Activated naive CD4-positive, alpha-beta T cell (primary cell): ENCODE data around the gene CCDC27.
"Not testable (repeated sequence)": the region's sequence is repeated elsewhere in the genome, so short reads cannot be mapped to it uniquely, and the experiment has no call there.

Experiments used
- DNase-seq, 4 experiments: peaks; one replicate each; lab custom pipeline; 2025; lab: John Stamatoyannopoulos, UW

Gene CCDC27

GRCh38 chr1:3796215-3797061, 44.2 kb downstream of the CCDC27 start, which contains the start of gene LRRC47:
Gene LRRC47, minus strand, starts transcription at chr1:3796498. Its CDS starts 22 bp downstream, at chr1:3796476.
- DNase-seq: peak; percentile 84 to 92 (median 84)

GRCh38 chr1:3799976-3800685, 47.9 kb downstream of the CCDC27 start:
- DNase-seq: no peak

GRCh38 chr1:3800795-3801194, 48.5 kb downstream of the CCDC27 start:
- not testable (repeated sequence) for DNase-seq

GRCh38 chr1:3803905-3804626, 51.8 kb downstream of the CCDC27 start:
- no peak for DNase-seq

GRCh38 chr1:3804627-3804944, 52.3 kb downstream of the CCDC27 start:
- DNase-seq: not testable (repeated sequence)

- DNase-seq: no peak
Measured at GRCh38 chr1:3805038-3805437, 52.8 kb downstream of the CCDC27 start.

GRCh38 chr1:3807769-3808168, 55.5 kb downstream of the CCDC27 start:
- no peak for DNase-seq

GRCh38 chr1:3809680-3810079, 57.4 kb downstream of the CCDC27 start:
- no peak for DNase-seq

GRCh38 chr1:3810149-3810761, 58.0 kb downstream of the CCDC27 start:
- DNase-seq: not testable (repeated sequence)

GRCh38 chr1:3811595-3811911, 59.3 kb downstream of the CCDC27 start:
- no peak for DNase-seq

- no peak for DNase-seq
Measured at GRCh38 chr1:3814065-3814464, 61.8 kb downstream of the CCDC27 start.

- DNase-seq: no peak
Measured at GRCh38 chr1:3814771-3815561, 62.7 kb downstream of the CCDC27 start.

- no peak for DNase-seq
Measured at GRCh38 chr1:3816331-3817137, 64.3 kb downstream of the CCDC27 start.

GRCh38 chr1:3817138-3817740, 65.0 kb downstream of the CCDC27 start:
- no peak for DNase-seq

- DNase-seq: no peak
Measured at GRCh38 chr1:3817821-3818597, 65.8 kb downstream of the CCDC27 start.

- no peak for DNase-seq
Measured at GRCh38 chr1:3819771-3820200, 67.5 kb downstream of the CCDC27 start.

- DNase-seq: no peak
Measured at GRCh38 chr1:3820316-3820715, 68.1 kb downstream of the CCDC27 start.

- DNase-seq: no peak
Measured at GRCh38 chr1:3821004-3821403, 68.8 kb downstream of the CCDC27 start.
